ENCODE measurements around the gene TPX2.

TPX2 gene

DNA sequence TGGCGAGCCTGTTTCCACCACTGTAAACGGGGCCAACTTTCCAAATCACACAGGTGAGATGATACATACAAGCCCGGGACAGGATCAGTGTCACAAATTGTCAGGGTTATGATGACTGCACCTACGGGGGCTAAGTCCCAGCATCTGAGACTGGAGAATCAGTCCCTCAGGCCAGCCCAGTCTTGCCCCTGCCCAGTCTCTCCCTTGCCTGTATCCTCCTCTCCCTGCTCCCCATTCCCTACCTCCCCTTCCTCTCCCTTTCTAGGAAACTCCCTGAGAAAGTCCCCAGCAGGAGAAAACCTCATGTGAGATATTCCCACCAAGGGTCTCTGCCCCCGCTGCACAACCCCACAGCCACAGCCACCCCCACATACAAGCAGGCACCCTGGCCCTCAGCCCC, 104.8 kb downstream of the TPX2 start:
- H3K9me3 Mint-ChIP-seq, result no peaks in the 10 kb centered on the region
- no peaks in the 10 kb centered on the region for H3K4me1 Mint-ChIP-seq
- H3K4me3 Mint-ChIP-seq, result no peak overlapping the region
- no peak overlapping the region for H3K27ac Mint-ChIP-seq
- peaks cover 2% of the 10 kb centered on the region for H3K27me3 Mint-ChIP-seq
- H3K36me3 Mint-ChIP-seq (ENCODE audit: low read depth), result no peaks in the 10 kb centered on the region
- DNase-seq, result no peak
- ATAC-seq, result no peak

DNA sequence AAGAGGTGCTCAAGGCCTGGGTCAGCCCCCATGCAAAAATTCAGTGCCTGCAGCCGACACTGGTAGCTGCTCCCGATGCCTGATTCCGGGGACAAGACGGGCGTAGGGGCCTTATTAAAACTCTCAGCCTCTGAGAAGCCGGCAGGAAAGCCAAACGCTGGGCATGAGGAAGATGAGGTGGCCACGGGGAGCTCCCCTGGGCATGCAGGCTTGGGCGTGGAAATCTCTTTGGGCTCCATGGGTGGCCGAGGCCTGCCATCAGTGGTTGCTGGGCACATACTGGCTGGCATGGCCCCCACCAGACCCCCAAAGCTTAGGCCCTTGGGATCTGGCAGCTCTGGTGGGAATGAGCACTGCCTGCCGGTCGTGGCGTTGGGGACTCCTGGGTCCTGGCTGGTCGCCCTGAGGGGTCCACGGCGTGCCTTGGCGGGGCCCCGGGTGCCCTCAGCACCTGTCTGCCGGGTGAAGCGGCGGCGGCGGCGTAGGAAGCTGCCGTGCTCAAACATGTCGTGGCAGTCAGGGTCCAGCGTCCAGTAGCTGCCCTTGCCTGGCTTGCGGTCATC, 105.7 kb downstream of the TPX2 start:
- ATAC-seq, result no peak
- Mint-ChIP-seq H3K4me3 (no peak overlapping the region), H3K36me3 (ENCODE audit: low read depth) (no peaks in the 10 kb centered on the region), H3K9me3 (no peaks in the 10 kb centered on the region), H3K27me3 (peaks cover 6% of the 10 kb centered on the region), H3K27ac (no peak overlapping the region), H3K4me1 (no peaks in the 10 kb centered on the region)
- no peak for DNase-seq

DNA sequence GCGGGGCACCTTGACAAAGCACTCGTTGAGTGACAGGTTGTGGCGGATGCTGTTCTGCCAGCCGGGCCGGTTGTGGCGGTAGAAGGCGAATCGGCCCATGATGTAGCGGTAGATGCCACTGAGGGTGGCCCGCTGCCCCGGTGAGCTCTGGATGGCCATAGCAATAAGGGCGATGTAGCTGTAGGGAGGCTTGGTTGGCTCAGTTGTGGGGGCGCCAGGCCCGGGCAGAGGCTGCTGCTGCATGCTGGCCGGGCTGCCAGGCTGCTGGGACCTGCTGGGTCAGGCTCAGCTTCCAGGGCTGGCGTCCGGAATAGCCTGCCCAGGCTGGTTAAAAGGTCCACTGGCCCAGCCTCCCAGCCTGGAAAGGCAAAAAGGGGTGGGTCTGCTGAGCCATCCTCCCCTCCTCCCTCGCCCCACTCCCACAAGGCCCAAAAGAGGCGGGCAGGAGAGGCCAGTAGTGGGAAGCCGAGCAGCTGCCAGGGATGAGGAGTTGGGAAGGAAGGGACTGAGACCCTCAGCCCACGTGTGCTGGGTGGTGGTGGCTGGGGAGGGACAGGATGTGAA, 106.3 kb downstream of the TPX2 start, which contains the start of gene FOXS1:
Gene FOXS1 (minus strand): TSS at position 305 of the 564 bp plus-strand sequence. CDS start 62 bp downstream, at position 243.
- ATAC-seq (no peak), DNase-seq (no peak)
- Mint-ChIP-seq H3K9me3 (no peaks in the 10 kb centered on the region), H3K4me3 (no peak within 1 kb of the TSS), H3K27ac (no peak within 1 kb of the TSS), H3K27me3 (peaks cover 12% of the 10 kb centered on the region), H3K4me1 (no peaks in the 10 kb centered on the region), H3K36me3 (ENCODE audit: low read depth) (no peaks in the 10 kb centered on the region)

DNA sequence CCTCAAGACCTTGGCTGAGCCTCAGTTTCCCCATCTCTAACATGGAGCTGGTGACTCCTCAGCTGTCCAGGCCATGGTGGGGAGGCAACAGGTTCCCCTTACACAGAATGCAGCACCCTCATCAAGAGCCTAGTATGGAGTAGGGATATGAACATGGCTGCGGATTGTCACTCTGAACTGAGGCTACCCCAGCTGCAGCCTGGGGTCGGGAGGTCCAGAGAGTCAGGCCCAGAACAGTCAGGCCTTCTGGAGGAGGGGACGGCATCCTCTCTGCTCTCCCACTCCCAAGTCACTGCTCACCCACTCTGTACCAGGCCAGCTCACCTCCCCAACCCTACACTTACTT, 107.7 kb downstream of the TPX2 start:
- Mint-ChIP-seq H3K36me3 (ENCODE audit: low read depth) (no peaks in the 10 kb centered on the region), H3K9me3 (no peaks in the 10 kb centered on the region), H3K27ac (no peak overlapping the region), H3K27me3 (peaks cover 20% of the 10 kb centered on the region), H3K4me1 (no peaks in the 10 kb centered on the region), H3K4me3 (no peak overlapping the region)
- ATAC-seq (no peak), DNase-seq (no peak)

- no peak for DNase-seq
- Mint-ChIP-seq H3K27ac (no peak overlapping the region), H3K27me3 (peaks cover 23% of the 10 kb centered on the region), H3K4me1 (no peaks in the 10 kb centered on the region), H3K9me3 (no peaks in the 10 kb centered on the region), H3K4me3 (no peak overlapping the region), H3K36me3 (ENCODE audit: low read depth) (no peaks in the 10 kb centered on the region)
- no peak for ATAC-seq
These were observed 109.3 kb downstream of the TPX2 start for GRCh38 chr20:31848088-31848999.

DNA sequence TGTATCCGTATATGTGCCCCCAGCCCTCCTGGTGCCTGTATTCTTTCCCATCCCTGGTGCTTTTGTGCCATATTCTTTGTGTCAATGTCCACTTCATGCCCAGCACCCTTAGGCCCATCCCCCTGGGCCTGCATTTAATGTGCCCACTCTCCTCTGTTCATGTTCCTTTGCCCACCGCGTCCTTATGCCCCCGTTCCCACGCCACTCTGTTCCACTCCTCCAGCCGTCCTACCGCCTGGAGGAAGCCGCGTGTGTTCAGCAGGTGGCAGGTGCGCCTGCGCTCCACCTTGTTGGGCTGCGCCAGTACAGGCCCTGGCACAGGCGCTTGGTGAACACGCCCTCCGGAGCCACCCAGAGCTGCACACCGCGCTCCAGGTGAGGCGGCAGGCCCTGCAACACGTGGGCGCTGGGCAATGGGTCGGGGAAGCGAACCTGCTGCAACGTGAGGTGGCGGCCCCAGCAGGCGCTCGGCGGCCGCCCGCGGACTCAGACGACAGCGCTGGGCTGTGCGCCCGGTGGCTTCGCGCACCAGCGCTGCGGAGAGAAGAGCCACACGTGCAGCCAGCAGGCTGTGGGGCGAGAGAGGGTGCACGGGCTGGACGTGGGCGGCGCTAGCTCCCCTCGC, 110.3 kb downstream of the TPX2 start:
- Mint-ChIP-seq H3K4me1 (no peaks in the 10 kb centered on the region), H3K36me3 (ENCODE audit: low read depth) (no peaks in the 10 kb centered on the region), H3K27me3 (peaks cover 23% of the 10 kb centered on the region), H3K27ac (no peak overlapping the region), H3K4me3 (no peak overlapping the region), H3K9me3 (no peaks in the 10 kb centered on the region)
- DNase-seq (no peak), ATAC-seq (no peak)
